Nephron (organoid): Measurements from ENCODE around the gene OTUD6A.
"Not testable (repeated sequence)": the region's sequence is repeated elsewhere in the genome, so short reads cannot be mapped to it uniquely, and the experiment has no call there.

Source experiments
- H3K27ac Mint-ChIP-seq, 3 experiments: 2 replicates each; pipeline ENCODE4 v1.8.0; 2020; ENCODE audit warnings: mixed read lengths in 3 of 3, mild to moderate bottlenecking in 2 of 3, moderate library complexity in 1 of 3
- H3K27me3 Mint-ChIP-seq: 2 replicates; pipeline ENCODE4 v1.8.0; 2021; ENCODE audit warnings: low read depth, mild to moderate bottlenecking, moderate library complexity, mixed read lengths
- H3K36me3 Mint-ChIP-seq: 2 replicates; pipeline ENCODE4 v1.8.0; 2020; ENCODE audit warnings: low read depth, mixed read lengths
- H3K4me1 Mint-ChIP-seq: 2 replicates; pipeline ENCODE4 v1.8.0; 2020; ENCODE audit warnings: mixed read lengths
- H3K4me3 Mint-ChIP-seq, 3 experiments: 2 replicates each; pipeline ENCODE4 v1.8.0; 2020; ENCODE audit warnings: mild to moderate bottlenecking in 3 of 3, mixed read lengths in 3 of 3, moderate library complexity in 2 of 3
- H3K9me3 Mint-ChIP-seq: 2 replicates; pipeline ENCODE4 v1.8.0; 2020; ENCODE audit warnings: mixed read lengths
- TF ChIP-seq, protein P1 (sequence below), 3 experiments: fragments of 200-600 bp; sonication (generic); IDR thresholded peaks; one replicate each; pipeline ENCODE4 v1.5.0; 2021; ENCODE audit warnings: antibody characterized with exemption in 3 of 3; ENCODE audit not compliant: unreplicated experiment in 3 of 3

OTUD6A gene

GRCh38 chrX:70089604-70090297 lies 27.5 kb downstream of the OTUD6A start:
- H3K4me3 Mint-ChIP-seq, result no peak overlapping the region
- no peak overlapping the region for H3K27ac Mint-ChIP-seq
- TF ChIP-seq, protein P1, sequence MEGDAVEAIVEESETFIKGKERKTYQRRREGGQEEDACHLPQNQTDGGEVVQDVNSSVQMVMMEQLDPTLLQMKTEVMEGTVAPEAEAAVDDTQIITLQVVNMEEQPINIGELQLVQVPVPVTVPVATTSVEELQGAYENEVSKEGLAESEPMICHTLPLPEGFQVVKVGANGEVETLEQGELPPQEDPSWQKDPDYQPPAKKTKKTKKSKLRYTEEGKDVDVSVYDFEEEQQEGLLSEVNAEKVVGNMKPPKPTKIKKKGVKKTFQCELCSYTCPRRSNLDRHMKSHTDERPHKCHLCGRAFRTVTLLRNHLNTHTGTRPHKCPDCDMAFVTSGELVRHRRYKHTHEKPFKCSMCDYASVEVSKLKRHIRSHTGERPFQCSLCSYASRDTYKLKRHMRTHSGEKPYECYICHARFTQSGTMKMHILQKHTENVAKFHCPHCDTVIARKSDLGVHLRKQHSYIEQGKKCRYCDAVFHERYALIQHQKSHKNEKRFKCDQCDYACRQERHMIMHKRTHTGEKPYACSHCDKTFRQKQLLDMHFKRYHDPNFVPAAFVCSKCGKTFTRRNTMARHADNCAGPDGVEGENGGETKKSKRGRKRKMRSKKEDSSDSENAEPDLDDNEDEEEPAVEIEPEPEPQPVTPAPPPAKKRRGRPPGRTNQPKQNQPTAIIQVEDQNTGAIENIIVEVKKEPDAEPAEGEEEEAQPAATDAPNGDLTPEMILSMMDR (IDR thresholded peaks at IDR 0.05; ENCODE audit: unreplicated experiment in 3 of 3), result no peak
- no peaks in the 10 kb centered on the region for H3K36me3 Mint-ChIP-seq
- H3K4me1 Mint-ChIP-seq, result peaks cover 12% of the 10 kb centered on the region
- no peaks in the 10 kb centered on the region for H3K27me3 Mint-ChIP-seq
- H3K9me3 Mint-ChIP-seq, result peaks cover 5% of the 10 kb centered on the region

GRCh38 chrX:70092247-70092646 lies 30.0 kb downstream of the OTUD6A start:
- no peak overlapping the region for H3K27ac Mint-ChIP-seq

GRCh38 chrX:70096052-70096451 lies 33.8 kb downstream of the OTUD6A start:
- peaks cover 3% of the 10 kb centered on the region for H3K27me3 Mint-ChIP-seq
- no peak overlapping the region for H3K27ac Mint-ChIP-seq
- no peak overlapping the region for H3K4me3 Mint-ChIP-seq
- TF ChIP-seq, protein P1 (IDR thresholded peaks at IDR 0.05; ENCODE audit: unreplicated experiment in 3 of 3), result no peak
- peaks cover 21% of the 10 kb centered on the region for H3K9me3 Mint-ChIP-seq
- H3K36me3 Mint-ChIP-seq, result no peaks in the 10 kb centered on the region
- no peaks in the 10 kb centered on the region for H3K4me1 Mint-ChIP-seq

More at GRCh38 chrX:70092247-70092646, 30.0 kb downstream of the OTUD6A start:
- H3K9me3 Mint-ChIP-seq, result peaks cover 12% of the 10 kb centered on the region
- TF ChIP-seq, protein P1 (IDR thresholded peaks at IDR 0.05; ENCODE audit: unreplicated experiment in 3 of 3), result no peak
- H3K27me3 Mint-ChIP-seq, result no peaks in the 10 kb centered on the region
- H3K36me3 Mint-ChIP-seq, result no peaks in the 10 kb centered on the region
- H3K4me3 Mint-ChIP-seq, result no peak overlapping the region
- H3K4me1 Mint-ChIP-seq, result peaks cover 12% of the 10 kb centered on the region

- Mint-ChIP-seq H3K4me1 (no peaks in the 10 kb centered on the region), H3K27me3 (no peaks in the 10 kb centered on the region), H3K4me3 (no peak overlapping the region), H3K27ac (no peak overlapping the region), H3K9me3 (peaks cover 5% of the 10 kb centered on the region), H3K36me3 (no peaks in the 10 kb centered on the region)
- TF ChIP-seq, protein P1 (IDR thresholded peaks at IDR 0.05; ENCODE audit: unreplicated experiment in 3 of 3), result no peak
These were observed 43.0 kb downstream of the OTUD6A start for GRCh38 chrX:70105229-70105628.

- not testable (repeated sequence) for H3K36me3 Mint-ChIP-seq, H3K4me3 Mint-ChIP-seq, H3K27me3 Mint-ChIP-seq, H3K4me1 Mint-ChIP-seq, H3K27ac Mint-ChIP-seq
- H3K9me3 Mint-ChIP-seq, result peaks cover 14% of the 10 kb centered on the region
These were observed 49.3 kb downstream of the OTUD6A start for GRCh38 chrX:70111436-70112026.
